Natural killer cell (primary cell): ENCODE data around the gene NAAA. TPM values are rescaled to one million over a fixed set of nuclear protein-coding genes. Genes with fewer than 3 reads are reported as not detected.
"Not testable (repeated sequence)": the region's sequence is repeated elsewhere in the genome, so short reads cannot be mapped to it uniquely, and the experiment has no call there.

ENCODE experiments used
- ATAC-seq, 3 donors: fragments of 150-1000 bp in 2 of 3; fragments of 200-7000 bp in 1 of 3; cut with Tn5 transposase; 1 replicate in 1 of 3; 2 replicates in 2 of 3; pipeline ENCODE4 v1.10.0; 2021; ENCODE audit warnings: mild to moderate bottlenecking in 2 of 3, moderate library complexity in 2 of 3
- DNase-seq, 2 donors: peaks; one replicate each; pipeline versions ENCODE4 v3.0.0 to v3.0.0-alpha.2; 2013 to 2021; ENCODE audit warnings: mixed read lengths in 1 of 2
- H3K27ac ChIP-seq: one replicate; pipeline ENCODE4 v1.5.1; 2013; ENCODE audit warnings: mild to moderate bottlenecking, low read length
- H3K27me3 ChIP-seq: one replicate; pipeline ENCODE4 v1.6.1; 2013; ENCODE audit warnings: low read length; ENCODE audit not compliant: control insufficient read depth, insufficient read depth
- H3K36me3 ChIP-seq: one replicate; pipeline ENCODE4 v1.6.1; 2013; ENCODE audit warnings: low read length; ENCODE audit not compliant: control insufficient read depth, insufficient read depth
- H3K4me1 ChIP-seq: one replicate; pipeline ENCODE4 v1.6.1; 2013; ENCODE audit warnings: low read length; ENCODE audit not compliant: control insufficient read depth, insufficient read depth
- H3K4me3 ChIP-seq: one replicate; pipeline ENCODE4 v1.5.1; 2013; ENCODE audit warnings: low read length
- H3K9me3 ChIP-seq: one replicate; pipeline ENCODE4 v1.6.1; 2013; ENCODE audit warnings: low read length; ENCODE audit not compliant: control insufficient read depth, insufficient read depth
- H3K27ac Mint-ChIP-seq, 2 donors: one replicate each; pipeline ENCODE4 v1.8.0; 2022; ENCODE audit warnings: mild to moderate bottlenecking in 2 of 2, mixed read lengths in 2 of 2, moderate library complexity in 1 of 2
- H3K27me3 Mint-ChIP-seq, 2 donors: one replicate each; pipeline ENCODE4 v1.8.0; 2022; ENCODE audit warnings: low read depth in 2 of 2, mixed read lengths in 2 of 2
- H3K36me3 Mint-ChIP-seq: one replicate; pipeline ENCODE4 v1.8.0; 2022; ENCODE audit warnings: mixed read lengths
- H3K4me1 Mint-ChIP-seq, 2 donors: one replicate each; pipeline ENCODE4 v1.8.0; 2022; ENCODE audit warnings: mixed read lengths in 2 of 2
- H3K4me3 Mint-ChIP-seq: one replicate; pipeline ENCODE4 v1.8.0; 2022; ENCODE audit warnings: mild to moderate bottlenecking, moderate library complexity, mixed read lengths
- H3K9me3 Mint-ChIP-seq, 2 donors: one replicate each; pipeline ENCODE4 v1.8.0; 2022; ENCODE audit warnings: mixed read lengths in 2 of 2
- WGBS: methylation state at CpG from one replicate; pipeline ENCODE4 v1.1.7; 2013; ENCODE audit warnings: missing lambda C conversion rate; ENCODE audit not compliant: insufficient coverage; 5-methylcytosine and 5-hydroxymethylcytosine counted together
- intact Hi-C: fragments of 100-400 bp; cut with micrococcal nuclease; formaldehyde crosslinking; loops from one replicate; pipeline ENCODE4 v1.14.2; 2022
- total RNA-seq, 4 donors: library from RNA; stranded (reverse); fragments of 120-200 nt in 1 of 4; gene quantifications; one replicate each; pipeline versions ENCODE4 v1.2.3 to v1.2.4, GENCODE V29; 2013 to 2022
- TF ChIP-seq, protein P1 (sequence below): fragments of 200-600 bp; IDR thresholded peaks from one replicate; pipeline ENCODE4 v1.8.0; 2022; ENCODE audit warnings: antibody characterized with exemption

Gene NAAA
- total RNA-seq, 3 donors from 2014 or later (not counting 1 experiment from before 2014, with no cell fraction given): 37.8 to 56.3 (median 43.4) TPM

DNA sequence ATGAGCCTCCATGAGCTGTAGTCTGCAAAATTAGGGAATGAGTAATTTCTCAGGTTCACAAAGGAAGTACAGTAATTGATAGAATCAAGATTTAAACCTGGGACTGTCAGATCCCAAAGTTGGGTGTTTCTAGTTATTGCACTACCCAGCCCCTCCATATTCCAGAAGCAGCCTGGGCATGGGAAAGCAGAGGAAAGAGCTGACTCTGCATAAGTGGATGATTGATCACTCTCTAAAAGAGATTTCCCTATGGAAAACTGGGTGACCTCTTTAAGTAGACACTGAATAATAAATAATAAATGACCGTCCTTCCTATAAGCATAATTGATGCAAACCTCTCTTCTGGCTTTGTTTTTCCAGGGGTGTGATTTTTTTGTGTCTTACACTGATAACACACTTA is 5.2 kb downstream of the NAAA start:
- Mint-ChIP-seq H3K36me3 (peaks cover 6% of the 10 kb centered on the region), H3K4me1 (peaks cover 5 to 13% of the 10 kb centered on the region in 2 donors), H3K9me3 (no peaks in the 10 kb centered on the region), H3K4me3 (no peak overlapping the region), H3K27ac (no peak overlapping the region), H3K27me3 (no peaks in the 10 kb centered on the region)
- TF ChIP-seq, protein P1, sequence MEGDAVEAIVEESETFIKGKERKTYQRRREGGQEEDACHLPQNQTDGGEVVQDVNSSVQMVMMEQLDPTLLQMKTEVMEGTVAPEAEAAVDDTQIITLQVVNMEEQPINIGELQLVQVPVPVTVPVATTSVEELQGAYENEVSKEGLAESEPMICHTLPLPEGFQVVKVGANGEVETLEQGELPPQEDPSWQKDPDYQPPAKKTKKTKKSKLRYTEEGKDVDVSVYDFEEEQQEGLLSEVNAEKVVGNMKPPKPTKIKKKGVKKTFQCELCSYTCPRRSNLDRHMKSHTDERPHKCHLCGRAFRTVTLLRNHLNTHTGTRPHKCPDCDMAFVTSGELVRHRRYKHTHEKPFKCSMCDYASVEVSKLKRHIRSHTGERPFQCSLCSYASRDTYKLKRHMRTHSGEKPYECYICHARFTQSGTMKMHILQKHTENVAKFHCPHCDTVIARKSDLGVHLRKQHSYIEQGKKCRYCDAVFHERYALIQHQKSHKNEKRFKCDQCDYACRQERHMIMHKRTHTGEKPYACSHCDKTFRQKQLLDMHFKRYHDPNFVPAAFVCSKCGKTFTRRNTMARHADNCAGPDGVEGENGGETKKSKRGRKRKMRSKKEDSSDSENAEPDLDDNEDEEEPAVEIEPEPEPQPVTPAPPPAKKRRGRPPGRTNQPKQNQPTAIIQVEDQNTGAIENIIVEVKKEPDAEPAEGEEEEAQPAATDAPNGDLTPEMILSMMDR: no peak
- no peaks in the 10 kb centered on the region for H3K9me3 ChIP-seq
- no peak for DNase-seq
- H3K4me3 ChIP-seq: no peak overlapping the region
- WGBS: no CpG with 5 or more reads among the region's 1 CpG
- peaks cover 23% of the 10 kb centered on the region for H3K36me3 ChIP-seq
- peaks cover 12% of the 10 kb centered on the region for H3K4me1 ChIP-seq
- no peak for ATAC-seq
- intact Hi-C loops: no loop called here
- H3K27ac ChIP-seq: no peak overlapping the region
- H3K27me3 ChIP-seq: no peaks in the 10 kb centered on the region

DNA sequence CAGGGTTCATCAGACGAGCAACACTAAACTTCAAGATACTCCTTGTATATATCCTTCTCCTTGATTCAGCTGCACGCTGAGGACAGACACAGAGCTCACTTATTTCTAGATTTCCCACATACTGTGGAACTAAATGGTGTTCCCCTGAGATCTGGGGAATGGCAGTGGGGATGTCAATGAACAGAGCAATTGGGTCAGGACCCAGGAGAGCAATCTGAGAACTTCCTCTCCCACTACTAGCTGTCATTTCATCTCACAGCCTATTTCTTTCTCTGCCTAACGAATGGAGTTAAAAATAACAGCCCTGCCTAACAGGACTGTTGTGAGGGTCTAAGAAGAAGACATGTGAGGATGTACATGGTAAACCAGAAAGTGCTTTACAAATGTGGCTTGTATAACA is 10.7 kb downstream of the NAAA start:
- Histone ChIP-seq H3K27me3 (no peaks in the 10 kb centered on the region), H3K4me1 (no peaks in the 10 kb centered on the region), H3K9me3 (no peaks in the 10 kb centered on the region), H3K27ac (no peak overlapping the region), H3K4me3 (no peak overlapping the region), H3K36me3 (peaks cover 31% of the 10 kb centered on the region)
- ATAC-seq: no peak
- H3K4me1 Mint-ChIP-seq: no peaks in the 10 kb centered on the region
- TF ChIP-seq, protein P1: no peak
- peaks cover 12% of the 10 kb centered on the region for H3K36me3 Mint-ChIP-seq
- H3K4me3 Mint-ChIP-seq: no peak overlapping the region
- DNase-seq: no peak
- WGBS: 84% methylated on average over 2 of the region's 3 CpGs
- no peak overlapping the region for H3K27ac Mint-ChIP-seq
- H3K27me3 Mint-ChIP-seq: no peaks in the 10 kb centered on the region
- intact Hi-C loops: no loop called here
- H3K9me3 Mint-ChIP-seq: no peaks in the 10 kb centered on the region

DNA sequence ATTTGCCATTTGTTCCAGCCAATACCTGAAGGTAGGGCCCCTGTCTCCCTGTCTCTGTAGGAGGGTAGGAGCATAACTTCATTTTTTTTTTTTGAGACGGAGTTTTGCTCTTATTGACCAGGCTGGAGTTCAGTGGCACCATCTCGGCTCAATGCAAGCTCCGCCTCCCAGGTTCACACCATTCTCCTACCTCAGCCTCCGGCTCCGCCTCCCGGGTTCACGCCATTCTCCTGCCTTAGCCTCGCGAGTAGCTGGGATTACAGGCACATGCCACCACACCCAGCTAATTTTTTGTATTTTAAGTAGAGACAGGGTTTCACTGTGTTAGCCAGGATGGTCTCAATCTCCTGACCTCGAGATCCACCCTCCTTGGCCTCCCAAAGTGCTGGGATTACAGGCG is 15.9 kb downstream of the NAAA start:
- intact Hi-C loops, ATAC-seq, DNase-seq, H3K4me3 ChIP-seq, H3K27me3 ChIP-seq, H3K27me3 Mint-ChIP-seq, H3K27ac ChIP-seq, H3K4me1 ChIP-seq, H3K4me1 Mint-ChIP-seq, H3K4me3 Mint-ChIP-seq, H3K27ac Mint-ChIP-seq, H3K9me3 Mint-ChIP-seq, H3K9me3 ChIP-seq: not testable (repeated sequence)
- peaks cover 44% of the 10 kb centered on the region for H3K36me3 ChIP-seq
- H3K36me3 Mint-ChIP-seq: peaks cover 13% of the 10 kb centered on the region
- WGBS: over 99% methylated on average over 9 of the region's 11 CpGs

DNA sequence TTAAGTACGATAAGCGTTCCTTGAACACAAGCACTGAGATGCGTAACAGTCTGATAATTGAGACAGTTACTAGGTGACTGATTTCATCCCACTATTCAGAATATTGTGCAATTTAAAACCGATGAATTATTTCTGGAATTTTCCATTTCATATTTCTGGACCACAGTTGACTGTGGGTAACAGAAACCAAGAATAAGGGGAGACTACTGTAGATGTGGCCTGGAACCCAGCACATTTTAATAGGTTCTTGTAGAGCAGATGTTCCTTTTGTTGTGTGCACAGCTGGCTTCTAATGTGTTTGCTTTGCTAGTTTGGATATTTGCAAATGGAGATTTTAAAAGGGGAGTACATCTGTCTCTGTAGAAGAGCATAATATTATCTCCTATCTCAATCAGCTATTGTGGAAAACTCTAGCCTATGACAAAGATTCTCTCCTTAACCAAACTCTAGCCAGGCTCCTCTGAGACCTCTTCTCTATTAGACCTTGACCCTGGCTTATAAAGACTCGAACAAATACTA is 16.4 kb downstream of the NAAA start:
- no peaks in the 10 kb centered on the region for H3K9me3 Mint-ChIP-seq
- H3K27ac ChIP-seq: no peak overlapping the region
- TF ChIP-seq, protein P1: no peak
- peaks cover 13% of the 10 kb centered on the region for H3K36me3 Mint-ChIP-seq
- WGBS: 100% methylated on average over 5 of the region's 5 CpGs
- no peaks in the 10 kb centered on the region for H3K27me3 Mint-ChIP-seq
- H3K27ac Mint-ChIP-seq: no peak overlapping the region
- H3K4me3 Mint-ChIP-seq: no peak overlapping the region
- H3K4me1 Mint-ChIP-seq: no peaks in the 10 kb centered on the region
- H3K4me3 ChIP-seq: no peak overlapping the region
- H3K4me1 ChIP-seq: no peaks in the 10 kb centered on the region
- no peak for ATAC-seq
- intact Hi-C loops: no loop called here
- no peak for DNase-seq
- peaks cover 47% of the 10 kb centered on the region for H3K36me3 ChIP-seq
- no peaks in the 10 kb centered on the region for H3K9me3 ChIP-seq
- H3K27me3 ChIP-seq: no peaks in the 10 kb centered on the region
